Stomach (tissue), 9 donors: Measurements from ENCODE around the gene PALB2. TPM values are rescaled to one million over a fixed set of nuclear protein-coding genes. Genes with fewer than 3 reads are reported as not detected.
A peak's percentile ranks its signal among the peaks of the same experiment; 100 is the strongest.

Experiments used
- DNase-seq, 2 donors: peaks; one replicate each; pipeline versions ENCODE4 v3.0.0 to v3.0.0-alpha.2; 2013 to 2019
- H3K27ac ChIP-seq, 5 donors: fragments of 200-600 bp in 4 of 5; sonication (generic) in 4 of 5; one replicate each; pipeline ENCODE4 v1.5.1; 2013 to 2019; ENCODE audit warnings: mild to moderate bottlenecking in 1 of 5, moderate library complexity in 1 of 5
- H3K27me3 ChIP-seq, 3 donors: fragments of 200-600 bp; sonication (generic); one replicate each; pipeline ENCODE4 v1.5.1; 2017 to 2019; ENCODE audit warnings: mixed run types in 1 of 3
- H3K36me3 ChIP-seq, 4 donors: fragments of 200-600 bp; sonication (generic); 1 replicate in 3 of 4; 2 replicates in 1 of 4; pipeline ENCODE4 v1.5.1; 2016 to 2019
- H3K4me1 ChIP-seq, 4 donors: fragments of 200-600 bp; sonication (generic); one replicate each; pipeline ENCODE4 v1.5.1; 2016 to 2019
- H3K4me3 ChIP-seq, 4 donors: fragments of 200-600 bp; sonication (generic) in 3 of 4; one replicate each; pipeline ENCODE4 v1.5.1; 2016 to 2019; ENCODE audit warnings: mild to moderate bottlenecking in 1 of 4
- H3K9me3 ChIP-seq, 4 donors: fragments of 200-600 bp; sonication (generic); one replicate each; pipeline ENCODE4 v1.5.1; 2016 to 2019
- EP300 ChIP-seq: sonication (generic); formaldehyde crosslinking; IDR thresholded peaks from one replicate; pipeline ENCODE4 v1.6.1; 2017; ENCODE audit warnings: antibody characterized with exemption
- POLR2A ChIP-seq, 4 donors: fragments of 450-650 bp; IDR thresholded peaks; one replicate each; pipeline ENCODE4 v1.6.1; 2016; ENCODE audit warnings: antibody characterized with exemption in 4 of 4, control low read depth in 2 of 4, mild to moderate bottlenecking in 1 of 4, moderate library complexity in 1 of 4
- POLR2AphosphoS5 ChIP-seq, 3 donors: sonication (generic); formaldehyde crosslinking; IDR thresholded peaks; one replicate each; pipeline ENCODE4 v1.6.1; 2016; ENCODE audit warnings: antibody characterized with exemption in 3 of 3
- WGBS, 5 donors: extraction: QIAGEN DNeasy Blood & Tissue Kit in 3 of 5; methylation state at CpG; one replicate each; pipeline versions ENCODE4 v1.1.5 to v1.1.7; 2013 to 2018; 5-methylcytosine and 5-hydroxymethylcytosine counted together
- intact Hi-C: fragments of 100-400 bp; cut with DNase I; formaldehyde crosslinking; loops from one replicate; pipeline ENCODE4 v1.15.1; 2023; ENCODE audit warnings: low total_unique reads
- polyA plus RNA-seq, 3 donors: library from polyadenylated mRNA; stranded (reverse); fragments of 200-250 nt; gene quantifications; one replicate each; pipeline ENCODE4 v1.2.3, GENCODE V29; 2013
- total RNA-seq, 5 donors: library from RNA; depleted of rRNA; stranded (reverse); fragments of >200 nt; gene quantifications; one replicate each; pipeline versions ENCODE4 v1.1.0 to v1.2.3, GENCODE V29; 2014 to 2016
- TF ChIP-seq, protein P1 (sequence below), 7 experiments: fragments of 450-650 bp in 4 of 7; fragments of 200-600 bp in 3 of 7; sonication (generic) in 3 of 7; IDR thresholded peaks; one replicate each; pipeline ENCODE4 v1.5.1; 2016 to 2019; ENCODE audit warnings: antibody characterized with exemption in 7 of 7, control low read depth in 2 of 7, mild to moderate bottlenecking in 1 of 7
- donor health status: healthy with polysubstance abuse.
- donor health status: Bipolar disorder and iron deficiency.
- donor health status: healthy.

PALB2 gene
- total and polyA plus RNA-seq, 8 donors = 2.6 to 86.6 (median 12.9) TPM

DNA sequence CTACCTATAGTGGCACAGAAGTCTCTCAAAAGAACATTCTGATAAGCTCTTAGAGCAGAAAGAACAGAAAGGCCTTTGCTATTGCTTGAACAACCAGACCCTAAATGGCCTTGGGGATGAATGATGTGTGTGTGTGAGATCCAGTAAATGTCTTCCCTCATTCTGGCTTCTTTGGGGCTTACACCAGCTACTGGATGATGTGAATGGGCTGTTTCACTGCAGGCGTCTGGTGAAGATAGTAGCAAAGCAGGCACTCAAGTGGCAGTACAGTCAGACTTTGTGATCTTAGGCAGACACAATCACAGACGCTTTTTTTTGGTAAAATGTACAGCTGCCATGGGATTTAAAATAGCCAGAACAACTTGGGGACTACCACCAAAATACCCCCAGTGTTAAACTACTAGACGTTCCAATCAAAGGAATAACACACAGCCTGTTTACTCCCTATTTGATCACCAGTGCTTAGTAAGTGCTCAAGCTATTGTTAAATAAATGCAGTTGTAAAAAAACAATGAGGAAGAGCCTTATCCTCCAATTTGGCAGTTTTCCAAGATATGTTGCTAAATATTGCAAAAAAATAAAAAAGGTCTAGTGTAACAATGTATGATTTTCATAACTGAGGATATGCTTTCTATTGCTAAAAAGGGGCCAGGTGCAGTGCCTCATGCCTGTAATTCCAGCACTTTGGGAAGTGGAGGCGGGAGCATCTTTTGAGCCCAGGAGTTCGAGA is 62.8 kb downstream of the PALB2 start:
- intact Hi-C loops = no loop called here

DNA sequence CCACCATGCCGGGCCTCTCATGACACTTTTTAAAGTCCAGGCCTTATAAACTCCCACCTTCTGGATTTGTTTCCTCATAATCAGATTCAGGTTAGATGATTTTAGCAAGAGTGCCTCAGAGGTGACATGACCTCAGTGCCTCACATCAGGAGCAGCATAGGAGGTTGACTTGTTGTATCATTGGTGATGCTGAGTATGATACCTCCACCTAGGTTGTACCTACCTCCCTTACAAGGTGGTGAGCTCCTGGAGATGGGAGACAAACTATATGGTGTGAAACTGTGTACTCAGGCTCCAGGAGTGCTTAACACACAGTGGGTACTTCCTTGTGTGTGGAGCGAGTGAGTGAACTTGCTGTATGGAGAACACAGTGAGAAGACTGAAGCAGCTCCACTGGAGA is 63.6 kb downstream of the PALB2 start:
- 91 to 100% (median 94%) methylated on average over 2 of the region's 2 CpGs for WGBS, 5 donors
- peaks cover 33 to 97% (median 94%) of the 10 kb centered on the region in 4 donors for H3K36me3 ChIP-seq
- TF ChIP-seq POLR2AphosphoS5 (IDR thresholded peaks at IDR 0.05) (no peak), EP300 (no peak), POLR2A (IDR thresholded peaks at IDR 0.05) (no peak)
- TF ChIP-seq, protein P1, sequence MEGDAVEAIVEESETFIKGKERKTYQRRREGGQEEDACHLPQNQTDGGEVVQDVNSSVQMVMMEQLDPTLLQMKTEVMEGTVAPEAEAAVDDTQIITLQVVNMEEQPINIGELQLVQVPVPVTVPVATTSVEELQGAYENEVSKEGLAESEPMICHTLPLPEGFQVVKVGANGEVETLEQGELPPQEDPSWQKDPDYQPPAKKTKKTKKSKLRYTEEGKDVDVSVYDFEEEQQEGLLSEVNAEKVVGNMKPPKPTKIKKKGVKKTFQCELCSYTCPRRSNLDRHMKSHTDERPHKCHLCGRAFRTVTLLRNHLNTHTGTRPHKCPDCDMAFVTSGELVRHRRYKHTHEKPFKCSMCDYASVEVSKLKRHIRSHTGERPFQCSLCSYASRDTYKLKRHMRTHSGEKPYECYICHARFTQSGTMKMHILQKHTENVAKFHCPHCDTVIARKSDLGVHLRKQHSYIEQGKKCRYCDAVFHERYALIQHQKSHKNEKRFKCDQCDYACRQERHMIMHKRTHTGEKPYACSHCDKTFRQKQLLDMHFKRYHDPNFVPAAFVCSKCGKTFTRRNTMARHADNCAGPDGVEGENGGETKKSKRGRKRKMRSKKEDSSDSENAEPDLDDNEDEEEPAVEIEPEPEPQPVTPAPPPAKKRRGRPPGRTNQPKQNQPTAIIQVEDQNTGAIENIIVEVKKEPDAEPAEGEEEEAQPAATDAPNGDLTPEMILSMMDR (IDR thresholded peaks at IDR 0.05) = no peak

More for the DNA sequence above, 62.8 kb downstream of the PALB2 start:
- TF ChIP-seq POLR2AphosphoS5 (IDR thresholded peaks at IDR 0.05) (no peak), EP300 (no peak), POLR2A (IDR thresholded peaks at IDR 0.05) (no peak)
- TF ChIP-seq, protein P1 (IDR thresholded peaks at IDR 0.05) = no peak
- H3K4me1 ChIP-seq = peaks cover 0 to 5% (median 2%) of the 10 kb centered on the region in 4 donors
- H3K9me3 ChIP-seq = no peaks in the 10 kb centered on the region
- 57 to 71% (median 67%) methylated on average over 5 of the region's 5 CpGs for WGBS, 5 donors
- H3K27ac ChIP-seq = no peak overlapping the region
- peaks cover 25 to 97% (median 94%) of the 10 kb centered on the region in 4 donors for H3K36me3 ChIP-seq
- no peak overlapping the region for H3K4me3 ChIP-seq
- peak in 1 of 2 donors; percentile 36 for DNase-seq
- no peaks in the 10 kb centered on the region for H3K27me3 ChIP-seq

DNA sequence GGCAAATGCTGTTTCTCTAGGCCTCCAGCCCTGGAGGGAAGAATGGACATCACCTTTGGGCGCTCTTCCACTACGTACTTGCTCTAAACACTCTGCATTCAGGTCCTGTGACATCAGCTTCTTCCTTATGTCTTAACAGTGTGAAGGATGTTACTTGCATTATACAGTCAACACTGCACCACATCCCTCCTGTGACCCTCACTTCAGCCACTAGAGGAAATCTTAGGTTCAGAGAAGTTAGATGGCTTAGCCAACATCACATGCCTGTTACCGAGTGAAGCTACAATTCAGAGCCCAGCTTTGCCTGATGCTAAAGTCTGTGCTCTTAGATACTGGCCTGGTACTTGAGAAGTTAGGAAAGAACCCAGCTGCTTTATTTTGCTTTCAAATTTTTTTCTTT is 65.3 kb downstream of the PALB2 start:
- Histone ChIP-seq H3K27ac (no peak overlapping the region), H3K27me3 (no peaks in the 10 kb centered on the region), H3K4me3 (no peak overlapping the region), H3K4me1 (peaks cover 0 to 5% (median 2%) of the 10 kb centered on the region in 4 donors), H3K9me3 (no peaks in the 10 kb centered on the region), H3K36me3 (peaks cover 33 to 97% (median 94%) of the 10 kb centered on the region in 4 donors)
- DNase-seq = no peak
- intact Hi-C loops = no loop called here
- WGBS, 5 donors = 83 to 91% (median 89%) methylated on average over 3 of the region's 3 CpGs
- TF ChIP-seq POLR2AphosphoS5 (IDR thresholded peaks at IDR 0.05) = no peak
- TF ChIP-seq EP300 = no peak
- TF ChIP-seq, protein P1 (IDR thresholded peaks at IDR 0.05) = no peak
- TF ChIP-seq POLR2A (IDR thresholded peaks at IDR 0.05) = no peak

More for the DNA sequence above, 63.6 kb downstream of the PALB2 start:
- Histone ChIP-seq H3K9me3 (no peaks in the 10 kb centered on the region), H3K4me1 (peaks cover 0 to 5% (median 2%) of the 10 kb centered on the region in 4 donors), H3K27me3 (no peaks in the 10 kb centered on the region), H3K27ac (no peak overlapping the region), H3K4me3 (no peak overlapping the region)
- intact Hi-C loops = no loop called here
- no peak for DNase-seq

DNA sequence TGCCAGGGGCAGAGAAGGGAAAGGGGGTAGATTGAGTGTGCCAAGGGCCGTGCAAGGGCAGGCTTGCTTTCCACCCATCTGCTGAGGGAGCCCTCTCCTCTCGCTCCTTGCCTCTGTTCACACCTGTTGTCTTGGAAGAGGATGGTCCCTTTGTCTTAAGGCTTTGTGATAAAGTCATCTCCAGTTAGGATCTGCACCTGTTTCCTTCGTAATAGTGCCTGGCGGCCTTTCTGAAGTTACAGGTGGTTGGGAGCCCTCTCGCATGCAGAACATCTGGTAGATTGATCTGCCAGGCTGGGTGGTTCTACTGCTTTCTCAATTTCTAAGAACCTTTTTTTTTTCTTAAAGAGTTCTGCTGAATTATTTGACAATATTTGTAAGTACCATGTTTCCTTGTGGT is 67.3 kb downstream of the PALB2 start:
- no peak overlapping the region for H3K4me3 ChIP-seq
- H3K36me3 ChIP-seq = peaks cover 41 to 97% (median 94%) of the 10 kb centered on the region in 4 donors
- 85 to 92% (median 89%) methylated on average over 5 of the region's 5 CpGs for WGBS, 5 donors
- DNase-seq = no peak
- peaks cover 0 to 5% (median 2%) of the 10 kb centered on the region in 4 donors for H3K4me1 ChIP-seq
- no peaks in the 10 kb centered on the region for H3K9me3 ChIP-seq
- no peaks in the 10 kb centered on the region for H3K27me3 ChIP-seq
- no peak overlapping the region for H3K27ac ChIP-seq
- TF ChIP-seq EP300 = no peak
- intact Hi-C loops = no loop called here

DNA sequence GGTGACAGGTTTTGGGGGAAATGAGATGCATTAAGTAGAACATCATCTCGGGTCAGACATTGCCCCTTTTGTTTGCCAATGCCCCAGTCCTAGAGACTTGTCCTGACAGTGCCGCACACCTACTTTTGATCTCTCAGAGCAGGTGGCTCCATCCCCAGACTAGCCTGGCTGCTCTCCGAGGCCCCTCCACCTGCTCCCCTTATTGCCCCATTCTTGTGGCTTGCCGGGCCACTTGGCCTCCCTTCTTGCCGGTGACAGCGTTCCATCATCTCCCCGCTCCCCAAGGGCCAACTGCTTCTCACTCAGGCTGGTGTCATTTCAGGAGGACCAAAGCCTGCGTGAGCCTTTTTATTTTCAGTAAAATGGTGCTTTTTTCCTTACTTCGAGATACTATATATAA is 68.7 kb downstream of the PALB2 start:
- Histone ChIP-seq H3K27me3 (no peaks in the 10 kb centered on the region), H3K4me3 (no peak overlapping the region), H3K36me3 (peaks cover 53 to 100% (median 97%) of the 10 kb centered on the region in 4 donors), H3K4me1 (no peaks in the 10 kb centered on the region), H3K9me3 (no peaks in the 10 kb centered on the region), H3K27ac (no peak overlapping the region)
- intact Hi-C loops = no loop called here
- WGBS, 5 donors = 93 to 97% (median 95%) methylated on average over 9 of the region's 9 CpGs
- TF ChIP-seq POLR2A (IDR thresholded peaks at IDR 0.05) (no peak), EP300 (no peak)
- no peak for DNase-seq
